ENCODE measurements around the gene MAP7.
A peak's percentile ranks its signal among the peaks of the same experiment; 100 is the strongest.

MAP7 gene

DNA sequence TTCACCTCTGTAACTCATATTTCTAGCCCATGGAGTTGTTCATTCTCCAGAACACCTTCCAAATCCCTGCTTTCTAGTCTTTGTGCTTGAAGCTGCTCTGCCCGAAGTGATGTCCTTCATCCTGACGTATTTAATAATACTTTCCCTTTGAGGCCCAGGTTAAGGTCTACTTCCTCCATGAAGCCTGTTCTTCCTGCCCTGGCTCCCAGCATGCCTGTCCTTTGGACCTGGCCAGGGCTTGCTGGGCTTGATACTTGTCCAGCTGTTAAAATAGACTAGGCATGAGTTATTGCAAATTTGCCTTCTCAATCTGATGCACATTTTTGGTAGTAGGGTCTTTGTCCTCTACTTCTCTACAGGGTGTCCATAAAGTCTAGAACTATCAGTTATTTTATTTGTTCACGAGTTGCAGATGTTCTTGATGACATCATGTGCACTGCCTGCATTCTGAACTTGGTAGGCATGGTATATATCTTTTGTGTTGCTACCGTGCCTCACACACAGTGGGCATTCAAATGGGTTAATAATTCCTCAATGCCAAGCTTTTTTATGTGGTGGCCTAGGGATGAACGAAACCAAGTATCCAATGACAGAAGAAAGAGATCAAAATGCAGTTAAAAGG is 3.1 kb upstream of the MAP7 start:
- DNase-seq (ENCODE audit: low spot score in 2 of 2) (no peak), ATAC-seq (replicated peaks; ENCODE audit: extremely low read depth, poor library complexity, severe bottlenecking) (no peak)
- Mint-ChIP-seq H3K27ac (ENCODE audit: low read depth) (no peak overlapping the region), H3K9me3 (no peaks in the 10 kb centered on the region), H3K27me3 (peaks cover 12% of the 10 kb centered on the region), H3K36me3 (ENCODE audit: insufficient read depth) (peaks cover 23% of the 10 kb centered on the region), H3K4me3 (no peak overlapping the region), H3K4me1 (no peaks in the 10 kb centered on the region)

DNA sequence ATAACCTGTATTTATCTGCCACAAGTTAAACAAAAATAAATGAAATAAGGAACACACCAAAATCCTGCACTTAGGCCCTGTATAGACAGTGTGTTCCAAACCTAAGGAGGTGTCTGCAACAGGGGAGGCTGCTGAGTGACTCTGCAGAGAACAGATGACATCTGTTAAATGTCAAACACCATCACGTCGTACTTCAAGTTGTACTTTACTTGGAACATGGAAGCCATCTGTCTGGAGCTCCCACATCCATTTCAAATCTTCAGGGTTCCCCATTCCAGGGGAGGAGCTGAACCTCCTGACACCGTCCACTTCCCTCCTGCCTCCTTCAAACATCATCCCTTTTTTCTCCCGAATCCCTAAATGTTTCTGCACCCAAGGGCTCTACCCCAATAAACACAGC is 1.8 kb upstream of the MAP7 start:
- Mint-ChIP-seq H3K27ac (ENCODE audit: low read depth) (no peak overlapping the region), H3K36me3 (ENCODE audit: insufficient read depth) (peaks cover 12% of the 10 kb centered on the region), H3K27me3 (peaks cover 25% of the 10 kb centered on the region), H3K9me3 (no peaks in the 10 kb centered on the region), H3K4me1 (no peaks in the 10 kb centered on the region), H3K4me3 (no peak overlapping the region)
- DNase-seq (ENCODE audit: low spot score in 2 of 2) (no peak), ATAC-seq (replicated peaks; ENCODE audit: extremely low read depth, poor library complexity, severe bottlenecking) (no peak)

GRCh38 chr6:136551103-136551502 is 881 bp upstream of the MAP7 start:
- ATAC-seq (replicated peaks; ENCODE audit: extremely low read depth, poor library complexity, severe bottlenecking) (no peak), DNase-seq (ENCODE audit: low spot score in 2 of 2) (no peak)
- H3K9me3 Mint-ChIP-seq, result no peaks in the 10 kb centered on the region
- peaks cover 34% of the 10 kb centered on the region for H3K27me3 Mint-ChIP-seq
- H3K4me1 Mint-ChIP-seq, result no peaks in the 10 kb centered on the region
- H3K4me3 Mint-ChIP-seq, result peak overlapping the region; percentile 48
- H3K27ac Mint-ChIP-seq (ENCODE audit: low read depth), result no peak overlapping the region
- peaks cover 8% of the 10 kb centered on the region for H3K36me3 Mint-ChIP-seq (ENCODE audit: insufficient read depth)

GRCh38 chr6:136550045-136550329 is 235 bp downstream of the MAP7 start:
- peak overlapping the region; percentile 48 for H3K4me3 Mint-ChIP-seq
- peaks cover 7% of the 10 kb centered on the region for H3K36me3 Mint-ChIP-seq (ENCODE audit: insufficient read depth)
- no peaks in the 10 kb centered on the region for H3K9me3 Mint-ChIP-seq
- ATAC-seq (replicated peaks; ENCODE audit: extremely low read depth, poor library complexity, severe bottlenecking) (peak; percentile 52), DNase-seq (ENCODE audit: low spot score in 2 of 2) (peak in 1 of 2 donors; percentile 15)
- H3K27ac Mint-ChIP-seq (ENCODE audit: low read depth), result no peak overlapping the region
- H3K4me1 Mint-ChIP-seq, result no peaks in the 10 kb centered on the region
- peaks cover 45% of the 10 kb centered on the region for H3K27me3 Mint-ChIP-seq

GRCh38 chr6:136549300-136550044 is 750 bp downstream of the MAP7 start:
- no peak for DNase-seq (ENCODE audit: low spot score in 2 of 2)
- ATAC-seq (replicated peaks; ENCODE audit: extremely low read depth, poor library complexity, severe bottlenecking), result no peak
- H3K27ac Mint-ChIP-seq (ENCODE audit: low read depth), result no peak overlapping the region
- H3K36me3 Mint-ChIP-seq (ENCODE audit: insufficient read depth), result peaks cover 7% of the 10 kb centered on the region
- peaks cover 50% of the 10 kb centered on the region for H3K27me3 Mint-ChIP-seq
- H3K4me1 Mint-ChIP-seq, result no peaks in the 10 kb centered on the region
- peak overlapping the region; percentile 54 for H3K4me3 Mint-ChIP-seq
- H3K9me3 Mint-ChIP-seq, result no peaks in the 10 kb centered on the region

- no peak overlapping the region for H3K27ac Mint-ChIP-seq (ENCODE audit: low read depth)
- no peak for ATAC-seq (replicated peaks; ENCODE audit: extremely low read depth, poor library complexity, severe bottlenecking)
- no peaks in the 10 kb centered on the region for H3K9me3 Mint-ChIP-seq
- no peak for DNase-seq (ENCODE audit: low spot score in 2 of 2)
- peak overlapping the region; percentile 54 for H3K4me3 Mint-ChIP-seq
- H3K36me3 Mint-ChIP-seq (ENCODE audit: insufficient read depth), result peaks cover 4% of the 10 kb centered on the region
- H3K4me1 Mint-ChIP-seq, result no peaks in the 10 kb centered on the region
- H3K27me3 Mint-ChIP-seq, result peaks cover 58% of the 10 kb centered on the region
These were observed 1.5 kb downstream of the MAP7 start for GRCh38 chr6:136548582-136549299.

- H3K27ac Mint-ChIP-seq (ENCODE audit: low read depth), result no peak overlapping the region
- peaks cover 66% of the 10 kb centered on the region for H3K27me3 Mint-ChIP-seq
- no peak overlapping the region for H3K4me3 Mint-ChIP-seq
- no peaks in the 10 kb centered on the region for H3K9me3 Mint-ChIP-seq
- DNase-seq (ENCODE audit: low spot score in 2 of 2) (no peak), ATAC-seq (replicated peaks; ENCODE audit: extremely low read depth, poor library complexity, severe bottlenecking) (no peak)
- no peaks in the 10 kb centered on the region for H3K4me1 Mint-ChIP-seq
- peaks cover 4% of the 10 kb centered on the region for H3K36me3 Mint-ChIP-seq (ENCODE audit: insufficient read depth)
These were observed 2.4 kb downstream of the MAP7 start for GRCh38 chr6:136547871-136548270.

DNA sequence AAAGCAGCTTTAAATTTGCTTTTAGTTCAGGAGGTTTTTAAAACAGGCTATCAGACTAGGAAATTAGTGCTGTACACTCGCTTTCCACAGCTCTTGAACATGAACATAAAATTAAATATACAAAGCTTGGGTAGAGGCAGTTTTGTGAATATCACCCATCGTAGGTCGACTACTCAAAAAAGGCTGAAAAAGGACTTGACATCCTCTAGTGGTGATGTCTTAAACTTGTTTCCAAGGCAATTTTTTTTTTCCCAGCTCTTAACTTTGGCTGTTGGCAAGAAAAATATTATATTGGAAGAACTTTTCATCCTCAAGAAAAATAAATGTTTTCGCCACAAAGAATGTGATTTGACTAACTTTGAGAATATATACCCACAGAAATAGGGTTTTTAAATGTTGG is 2.9 kb downstream of the MAP7 start:
- ATAC-seq (replicated peaks; ENCODE audit: extremely low read depth, poor library complexity, severe bottlenecking), result no peak
- H3K4me1 Mint-ChIP-seq, result no peaks in the 10 kb centered on the region
- peaks cover 72% of the 10 kb centered on the region for H3K27me3 Mint-ChIP-seq
- H3K4me3 Mint-ChIP-seq, result no peak overlapping the region
- no peak for DNase-seq (ENCODE audit: low spot score in 2 of 2)
- no peaks in the 10 kb centered on the region for H3K9me3 Mint-ChIP-seq
- no peak overlapping the region for H3K27ac Mint-ChIP-seq (ENCODE audit: low read depth)
- peaks cover 4% of the 10 kb centered on the region for H3K36me3 Mint-ChIP-seq (ENCODE audit: insufficient read depth)

DNA sequence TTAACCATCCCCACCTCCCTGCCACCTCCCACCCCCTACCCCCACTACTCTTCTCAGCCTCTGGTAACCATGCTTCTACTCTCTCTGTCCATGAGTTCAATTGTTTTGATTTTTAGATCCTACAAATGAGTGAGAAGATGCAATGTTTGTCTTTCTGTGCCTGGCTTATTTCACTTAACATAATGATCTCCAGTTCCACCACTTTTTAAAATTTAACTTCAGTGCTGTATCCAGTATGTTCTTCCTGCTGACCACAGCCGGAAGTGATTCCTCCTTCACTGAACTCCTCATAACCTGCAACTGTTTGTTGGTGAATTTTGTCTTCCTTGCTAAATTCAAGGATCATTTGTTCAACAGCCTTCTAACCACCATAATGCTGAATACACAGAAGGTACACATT is 3.9 kb downstream of the MAP7 start:
- Mint-ChIP-seq H3K9me3 (no peaks in the 10 kb centered on the region), H3K36me3 (ENCODE audit: insufficient read depth) (peaks cover 4% of the 10 kb centered on the region), H3K27me3 (peaks cover 77% of the 10 kb centered on the region), H3K4me3 (no peak overlapping the region), H3K27ac (ENCODE audit: low read depth) (no peak overlapping the region), H3K4me1 (no peaks in the 10 kb centered on the region)
- no peak for DNase-seq (ENCODE audit: low spot score in 2 of 2)
- no peak for ATAC-seq (replicated peaks; ENCODE audit: extremely low read depth, poor library complexity, severe bottlenecking)

DNA sequence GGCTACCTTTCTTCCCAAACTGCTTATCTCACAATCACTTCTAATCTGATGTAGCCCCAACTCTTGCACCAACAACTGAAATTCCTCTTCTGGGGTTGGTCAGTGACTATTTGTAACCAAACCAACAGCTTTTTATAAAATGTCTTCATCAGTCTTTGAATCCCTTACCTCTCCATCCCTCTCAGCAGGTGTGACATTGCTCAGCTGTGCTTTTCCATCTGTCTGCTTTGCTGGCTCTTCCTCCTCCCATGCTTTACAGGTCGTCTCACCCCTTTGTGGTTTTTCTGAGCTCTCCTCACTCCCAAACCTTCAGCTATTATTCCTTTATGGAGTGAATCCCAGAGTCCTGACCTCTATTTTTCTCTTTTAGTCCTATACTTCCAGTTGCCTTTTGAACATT is 5.9 kb downstream of the MAP7 start:
- Mint-ChIP-seq H3K4me3 (no peak overlapping the region), H3K36me3 (ENCODE audit: insufficient read depth) (no peaks in the 10 kb centered on the region), H3K27ac (ENCODE audit: low read depth) (no peak overlapping the region), H3K27me3 (peaks cover 92% of the 10 kb centered on the region), H3K4me1 (no peaks in the 10 kb centered on the region), H3K9me3 (no peaks in the 10 kb centered on the region)
- DNase-seq (ENCODE audit: low spot score in 2 of 2) (no peak), ATAC-seq (replicated peaks; ENCODE audit: extremely low read depth, poor library complexity, severe bottlenecking) (no peak)

DNA sequence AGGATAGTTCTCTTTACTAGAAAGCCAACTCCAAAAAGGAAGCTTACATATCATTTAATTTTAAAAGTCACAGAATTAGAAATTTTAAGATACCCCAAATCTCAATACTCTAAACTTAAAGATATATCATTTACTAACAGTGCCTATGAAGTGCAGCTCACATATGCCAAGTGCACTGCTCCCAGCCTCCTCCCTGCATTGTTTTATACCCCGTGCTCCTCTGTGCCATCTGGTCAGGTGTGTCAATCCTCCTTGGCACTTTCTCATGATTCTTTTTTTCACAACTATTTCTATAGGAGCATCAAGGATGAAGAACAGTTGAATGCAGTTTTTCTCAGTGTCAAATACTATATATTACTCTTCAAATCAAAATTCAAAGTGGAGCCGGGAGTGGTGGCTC is 8.8 kb downstream of the MAP7 start:
- Mint-ChIP-seq H3K27ac (ENCODE audit: low read depth) (no peak overlapping the region), H3K4me3 (no peak overlapping the region), H3K9me3 (no peaks in the 10 kb centered on the region), H3K36me3 (ENCODE audit: insufficient read depth) (no peaks in the 10 kb centered on the region), H3K4me1 (no peaks in the 10 kb centered on the region), H3K27me3 (peaks cover 63% of the 10 kb centered on the region)
- ATAC-seq (replicated peaks; ENCODE audit: extremely low read depth, poor library complexity, severe bottlenecking), result no peak
- DNase-seq (ENCODE audit: low spot score in 2 of 2), result no peak

GRCh38 chr6:136539967-136540652 is 10.1 kb downstream of the MAP7 start:
- DNase-seq (ENCODE audit: low spot score in 2 of 2), result no peak
- Mint-ChIP-seq H3K36me3 (ENCODE audit: insufficient read depth) (peaks cover under 1% of the 10 kb centered on the region), H3K9me3 (no peaks in the 10 kb centered on the region), H3K4me1 (no peaks in the 10 kb centered on the region), H3K27me3 (peaks cover 50% of the 10 kb centered on the region), H3K27ac (ENCODE audit: low read depth) (no peak overlapping the region), H3K4me3 (no peak overlapping the region)
- ATAC-seq (replicated peaks; ENCODE audit: extremely low read depth, poor library complexity, severe bottlenecking), result no peak
